AG20443 (cell line): Measurements from ENCODE around the gene NLRC3.

Experiments
- DNase-seq: peaks from one replicate; pipeline ENCODE4 v3.0.0; 2012; ENCODE audit warnings: low spot score, mixed read lengths

Gene NLRC3

GRCh38 chr16:3578610-3579551 is 1.7 kb upstream of the NLRC3 start:
- DNase-seq: no peak

- no peak for DNase-seq
Measured at GRCh38 chr16:3578121-3578520, 918 bp upstream of the NLRC3 start.

- no peak for DNase-seq
Measured at GRCh38 chr16:3576211-3576610, 992 bp downstream of the NLRC3 start.

- no peak for DNase-seq
Measured at GRCh38 chr16:3575491-3575890, 1.7 kb downstream of the NLRC3 start.

GRCh38 chr16:3574195-3574594 is 3.0 kb downstream of the NLRC3 start:
- no peak for DNase-seq

- DNase-seq: no peak
Measured at GRCh38 chr16:3573146-3573815, 3.9 kb downstream of the NLRC3 start.

GRCh38 chr16:3570420-3571062 is 6.7 kb downstream of the NLRC3 start:
- DNase-seq: no peak

GRCh38 chr16:3569851-3570250 is 7.4 kb downstream of the NLRC3 start:
- no peak for DNase-seq

- DNase-seq: no peak
Measured at GRCh38 chr16:3566990-3567389, 10.2 kb downstream of the NLRC3 start.

- no peak for DNase-seq
Measured at GRCh38 chr16:3564889-3565141, 12.4 kb downstream of the NLRC3 start.

GRCh38 chr16:3564130-3564888 is 12.9 kb downstream of the NLRC3 start:
- DNase-seq: no peak

GRCh38 chr16:3562914-3563480 is 14.2 kb downstream of the NLRC3 start:
- DNase-seq: no peak

- no peak for DNase-seq
Measured at GRCh38 chr16:3561626-3562025, 15.6 kb downstream of the NLRC3 start.

- no peak for DNase-seq
Measured at GRCh38 chr16:3554351-3554928, 22.8 kb downstream of the NLRC3 start.

- DNase-seq: no peak
Measured at GRCh38 chr16:3553138-3553923, 23.9 kb downstream of the NLRC3 start.

- no peak for DNase-seq
Measured at GRCh38 chr16:3550851-3551847, 26.1 kb downstream of the NLRC3 start.

GRCh38 chr16:3549906-3550305 is 27.3 kb downstream of the NLRC3 start:
- peak; percentile 7 for DNase-seq

GRCh38 chr16:3548859-3549258 is 28.3 kb downstream of the NLRC3 start:
- DNase-seq: no peak

- DNase-seq: peak; percentile 9
Measured at GRCh38 chr16:3548445-3548844, 28.8 kb downstream of the NLRC3 start.
